Subcutaneous adipose tissue (tissue), 4 donors: ENCODE measurements around the gene OR4Q3. TPM values are rescaled to one million over a fixed set of nuclear protein-coding genes. Genes with fewer than 3 reads are reported as not detected.
"Not testable (repeated sequence)": the region's sequence is repeated elsewhere in the genome, so short reads cannot be mapped to it uniquely, and the experiment has no call there.

Experiments used
- CTCF ChIP-seq: fragments of 450-650 bp; IDR thresholded peaks from one replicate; pipeline ENCODE4 v1.5.1; 2016; ENCODE audit warnings: low read depth, mild to moderate bottlenecking, control low read depth, antibody characterized with exemption, moderate library complexity
- small RNA-seq: library from RNA; depleted of rRNA; stranded (forward); fragments of <200 nt; gene quantifications from one replicate; pipeline ENCODE3, GENCODE V24; 2016
- total RNA-seq, 4 donors: library from RNA; depleted of rRNA; stranded (reverse); fragments of >200 nt; gene quantifications; one replicate each; pipeline ENCODE4 v1.1.0, GENCODE V29; 2016

OR4Q3 gene
- not detected for total RNA-seq

- TF ChIP-seq CTCF = no peak
Observed at GRCh38 chr14:19743256-19743655, at the start of gene OR4Q3. Gene OR4Q3 (plus strand): TSS chr14:19743571.

GRCh38 chr14:19729359-19729758 lies 14.0 kb upstream of the OR4Q3 start:
- no peak for TF ChIP-seq CTCF

GRCh38 chr14:19729763-19730162 lies 13.6 kb upstream of the OR4Q3 start:
- TF ChIP-seq CTCF = no peak

- TF ChIP-seq CTCF = no peak
Observed at GRCh38 chr14:19754172-19754571, 10.8 kb downstream of the OR4Q3 start.

GRCh38 chr14:19771895-19772430 lies 28.6 kb downstream of the OR4Q3 start:
- TF ChIP-seq CTCF = no peak

GRCh38 chr14:19773204-19773603 lies 29.8 kb downstream of the OR4Q3 start, which contains the start of gene OR4M1:
Gene OR4M1 (plus strand): TSS chr14:19773504. CDS start chr14:19780323, 6,819 bp downstream.
- TF ChIP-seq CTCF = not testable (repeated sequence)

GRCh38 chr14:19775587-19775986 lies 32.2 kb downstream of the OR4Q3 start:
- no peak for TF ChIP-seq CTCF

Small RNAs within 50 kb of the gene (small RNA-seq; reads per million reads assigned to genes)
- not detected for gene AL512310.1

Other genes starting within 250 kb of the OR4Q3 start
- not detected for gene OR11H2, start 29.7 kb upstream of the OR4Q3 start, total RNA-seq
- not detected for gene OR4M1, start 29.9 kb downstream of the OR4Q3 start, total RNA-seq
- not detected for gene OR4N2, start 60.2 kb downstream of the OR4Q3 start, total RNA-seq
- not detected for gene OR4K2, start 131.6 kb downstream of the OR4Q3 start, total RNA-seq
- not detected for gene OR4K5, start 177.0 kb downstream of the OR4Q3 start, total RNA-seq
- gene OR4K1, start 187.3 kb downstream of the OR4Q3 start, total RNA-seq = not detected
- gene OR4K15, start 232.0 kb downstream of the OR4Q3 start, total RNA-seq = not detected